ENCODE measurements around the gene TECPR1. TPM values are rescaled to one million over a fixed set of nuclear protein-coding genes. Genes with fewer than 3 reads are reported as not detected.

TECPR1 gene
- 6.5 to 12.1 TPM (median 8.6 TPM) in 5 replicates for total RNA-seq (2022; extraction: Qiagen RNA extraction; ENCODE audit: low read depth)

GRCh38 chr7:98251601-98252424, at the start of gene TECPR1:
Gene TECPR1 (minus strand): TSS chr7:98252232. CDS start chr7:98246146, 6,086 bp downstream.

GRCh38 chr7:98280791-98281756, 29.0 kb upstream of the TECPR1 start, which contains the start of gene BRI3:
Gene BRI3 (plus strand): TSS chr7:98281686. CDS start chr7:98281796, 110 bp downstream.

GRCh38 chr7:98211221-98211675, 40.8 kb downstream of the TECPR1 start, which contains the start of gene BHLHA15:
Gene BHLHA15 (plus strand): TSS chr7:98211439. CDS start chr7:98212310, 871 bp downstream.

Other genes with a start within 250 kb of the TECPR1 start
- 9.0 to 13.4 TPM (median 10.7 TPM) in 5 replicates for gene LMTK2, start 145.4 kb downstream of the TECPR1 start, total RNA-seq (2022; extraction: Qiagen RNA extraction; ENCODE audit: low read depth)
- gene BHLHA15, start 40.8 kb downstream of the TECPR1 start, total RNA-seq (2022; extraction: Qiagen RNA extraction; ENCODE audit: low read depth) = 0.41 to 0.81 TPM (median 0.52 TPM) in 4 of 5 replicates, not detected in the other
- gene BRI3, start 29.5 kb upstream of the TECPR1 start, total RNA-seq (2022; extraction: Qiagen RNA extraction; ENCODE audit: low read depth) = 94.5 to 188 TPM (median 154 TPM) in 5 replicates
- 50.8 to 56.2 TPM (median 55.3 TPM) in 5 replicates for gene BAIAP2L1, start 148.9 kb upstream of the TECPR1 start, total RNA-seq (2022; extraction: Qiagen RNA extraction; ENCODE audit: low read depth)